Measurements from ENCODE around the gene PDC. TPM values are rescaled to one million over a fixed set of nuclear protein-coding genes. Genes with fewer than 3 reads are reported as not detected.

Gene PDC
- polyA plus RNA-seq, 1 of the 3 experiments (the other 2 are of a cell fraction) = not detected

GRCh38 chr1:186502087-186502486 is 41.2 kb upstream of the PDC start:
- no peak overlapping the region for H2AFZ ChIP-seq (ENCODE audit: low read depth)
- H3K4me3 ChIP-seq (ENCODE audit: low read depth in 2 of 2, low read length in 1 of 2) = no peak overlapping the region
- peaks cover 10 to 27% of the 10 kb centered on the region in 2 experiments for H3K4me1 ChIP-seq (ENCODE audit: control insufficient read depth in 1 of 2, insufficient read depth in 2 of 2, low read depth in 1 of 2, low read length in 1 of 2)
- POLR2A ChIA-PET = no interaction called here
- no peaks in the 10 kb centered on the region for H4K20me1 ChIP-seq (ENCODE audit: insufficient read depth)
- peaks cover 36% of the 10 kb centered on the region for H3F3A ChIP-seq (replicated peaks; ENCODE audit: insufficient read depth)
- no peaks in the 10 kb centered on the region for H3K36me3 ChIP-seq (replicated peaks in 1 of 2; ENCODE audit: control insufficient read depth in 1 of 2, insufficient read depth in 2 of 2, low read length in 1 of 2)
- H3K27me3 ChIP-seq (ENCODE audit: insufficient read depth) = no peaks in the 10 kb centered on the region
- DNase-seq = no peak
- TF ChIP-seq RFX5 (IDR thresholded peaks at IDR 0.05; ENCODE audit: low read length) = no peak
- TF ChIP-seq TCF12 (IDR thresholded peaks at IDR 0.05) = peak; percentile 26; the same call in 1 of the 2 replicates
- TF ChIP-seq MXI1 (IDR thresholded peaks at IDR 0.05; ENCODE audit: low read depth, low read length) = no peak
- H3K9ac ChIP-seq = no peak overlapping the region
- peak overlapping the region; percentile 78 to 89 for H3K27ac ChIP-seq (ENCODE audit: low read depth in 2 of 2, low read length in 1 of 2)
- H3K4me2 ChIP-seq = no peak overlapping the region
- H3K9me3 ChIP-seq = peaks cover 10% of the 10 kb centered on the region
- no peaks in the 10 kb centered on the region for H3K9me2 ChIP-seq
- CTCF ChIA-PET = no interaction called here
- H3K79me2 ChIP-seq (ENCODE audit: insufficient read depth) = no peaks in the 10 kb centered on the region

GRCh38 chr1:186500804-186501203 is 39.9 kb upstream of the PDC start:
- Histone ChIP-seq H3F3A (replicated peaks; ENCODE audit: insufficient read depth) (peaks cover 36% of the 10 kb centered on the region), H2AFZ (ENCODE audit: low read depth) (no peak overlapping the region), H3K9ac (no peak overlapping the region), H3K36me3 (replicated peaks in 1 of 2; ENCODE audit: control insufficient read depth in 1 of 2, insufficient read depth in 2 of 2, low read length in 1 of 2) (no peaks in the 10 kb centered on the region), H3K79me2 (ENCODE audit: insufficient read depth) (no peaks in the 10 kb centered on the region), H3K27ac (ENCODE audit: low read depth in 2 of 2, low read length in 1 of 2) (peak overlapping the region in 1 of 2 experiments; percentile 89; a peak in 1 of 4 replicates), H3K9me3 (peaks cover 6% of the 10 kb centered on the region), H4K20me1 (ENCODE audit: insufficient read depth) (no peaks in the 10 kb centered on the region), H3K27me3 (ENCODE audit: insufficient read depth) (no peaks in the 10 kb centered on the region), H3K4me2 (no peak overlapping the region), H3K4me3 (ENCODE audit: low read depth in 2 of 2, low read length in 1 of 2) (no peak overlapping the region), H3K9me2 (no peaks in the 10 kb centered on the region), H3K4me1 (ENCODE audit: control insufficient read depth in 1 of 2, insufficient read depth in 2 of 2, low read depth in 1 of 2, low read length in 1 of 2) (peaks cover 10 to 27% of the 10 kb centered on the region in 2 experiments)
- TF ChIP-seq GATA2 (CRISPR knock-in tag; IDR thresholded peaks at IDR 0.05) (no peak), RAD21 (IDR thresholded peaks at IDR 0.05; ENCODE audit: low read length) (no peak), NFIC (IDR thresholded peaks at IDR 0.05; ENCODE audit: borderline replicate concordance) (no peak), RCOR1 (IDR thresholded peaks at IDR 0.05; ENCODE audit: low read length) (no peak), ELF1 (IDR thresholded peaks at IDR 0.05) (no peak), EZH2phosphoT487 (IDR thresholded peaks at IDR 0.05; ENCODE audit: borderline replicate concordance, low read depth) (no peak), POLR2AphosphoS5 (IDR thresholded peaks at IDR 0.05; ENCODE audit: low read depth, low read length) (no peak), SMC3 (IDR thresholded peaks at IDR 0.05; ENCODE audit: low read depth, low read length) (no peak), GABPA (IDR thresholded peaks at IDR 0.05; ENCODE audit: low read depth) (no peak), FOXJ3 (CRISPR knock-in tag; IDR thresholded peaks at IDR 0.05) (no peak), TAF1 (IDR thresholded peaks at IDR 0.05; ENCODE audit: borderline replicate concordance, low read depth, low read length) (no peak), MEF2A (IDR thresholded peaks at IDR 0.05; ENCODE audit: borderline replicate concordance, low read depth) (no peak), USF1 (IDR thresholded peaks at IDR 0.05; ENCODE audit: borderline replicate concordance, low read depth) (no peak), NRF1 (IDR thresholded peaks at IDR 0.05; ENCODE audit: low read depth, low read length) (no peak), SIN3A (IDR thresholded peaks at IDR 0.05; ENCODE audit: borderline replicate concordance, low read depth, low read length) (no peak), FOSL2 (IDR thresholded peaks at IDR 0.05; ENCODE audit: borderline replicate concordance, low read depth) (no peak), REST (IDR thresholded peaks at IDR 0.05; ENCODE audit: low read depth, low read length) (no peak), FOXM1 (IDR thresholded peaks at IDR 0.05; ENCODE audit: low read depth) (no peak), RFX5 (IDR thresholded peaks at IDR 0.05; ENCODE audit: low read length) (no peak), MAX (IDR thresholded peaks at IDR 0.05; ENCODE audit: low read depth) (no peak)
- DNase-seq = no peak
- ChIA-PET POLR2A (no interaction called here), CTCF (no interaction called here)
- 38% methylated on average over 1 of the region's 1 CpG for WGBS (ENCODE audit: low lambda C conversion rate)

Data from SK-N-SH (cell line).